Transverse colon (tissue), 4 donors: ENCODE results near the gene COL1A1. TPM values are rescaled to one million over a fixed set of nuclear protein-coding genes. Genes with fewer than 3 reads are reported as not detected.

Experiments used
- DNase-seq: peaks from one replicate; pipeline ENCODE4 v3.0.0-alpha.2; 2019
- H3K27ac ChIP-seq, 4 donors: fragments of 200-600 bp; sonication (generic); 2 replicates each; pipeline ENCODE4 v1.5.1; 2016 to 2018; ENCODE audit warnings: inconsistent platforms in 4 of 4
- H3K27me3 ChIP-seq: fragments of 200-600 bp; sonication (generic); 2 replicates; pipeline ENCODE4 v1.5.1; 2017; ENCODE audit warnings: inconsistent platforms
- H3K36me3 ChIP-seq, 4 donors: fragments of 200-600 bp; sonication (generic); 2 replicates each; pipeline ENCODE4 v1.5.1; 2017 to 2019; ENCODE audit warnings: inconsistent platforms in 4 of 4
- H3K4me1 ChIP-seq, 4 donors: fragments of 200-600 bp; sonication (generic); 2 replicates each; pipeline ENCODE4 v1.5.1; 2017 to 2020; ENCODE audit warnings: inconsistent platforms in 4 of 4
- H3K4me3 ChIP-seq, 4 donors: fragments of 200-600 bp; sonication (generic); 1 replicate in 1 of 4; 2 replicates in 3 of 4; pipeline versions ENCODE4 v1.5.1 to v1.6.1; 2017 to 2019; ENCODE audit warnings: inconsistent platforms in 4 of 4
- H3K9me3 ChIP-seq, 2 donors: fragments of 200-600 bp; sonication (generic); 2 replicates each; pipeline ENCODE4 v1.5.1; 2017 to 2019; ENCODE audit warnings: inconsistent platforms in 2 of 2
- CTCF ChIP-seq, 5 experiments: fragments of 200-600 bp in 3 of 5; fragments of 450-650 bp in 2 of 5; sonication (generic) in 3 of 5; IDR thresholded peaks; 1 replicate in 2 of 5; 2 replicates in 3 of 5; pipeline ENCODE4 v1.5.1; 2016 to 2017; ENCODE audit warnings: antibody characterized with exemption in 5 of 5, inconsistent platforms in 3 of 5, mild to moderate bottlenecking in 2 of 5, moderate library complexity in 1 of 5
- EP300 ChIP-seq: sonication (generic); formaldehyde crosslinking; IDR thresholded peaks from one replicate; pipeline ENCODE4 v1.6.1; 2017; ENCODE audit warnings: antibody characterized with exemption, low read depth
- POLR2A ChIP-seq: fragments of 450-650 bp; IDR thresholded peaks from one replicate; pipeline ENCODE4 v1.6.1; 2016; ENCODE audit warnings: antibody characterized with exemption, mild to moderate bottlenecking, moderate library complexity
- POLR2AphosphoS5 ChIP-seq, 3 donors: sonication (generic); formaldehyde crosslinking; IDR thresholded peaks; one replicate each; pipeline ENCODE4 v1.6.1; 2016; ENCODE audit warnings: antibody characterized with exemption in 3 of 3
- WGBS, 2 donors: methylation state at CpG; one replicate each; pipeline ENCODE4 v1.1.5; 2018; ENCODE audit warnings: low coverage in 1 of 2; 5-methylcytosine and 5-hydroxymethylcytosine counted together
- in situ Hi-C, 4 donors: fragments of 200-750 bp; cut with MboI; loops; one replicate each; pipeline versions ENCODE4 v1.15.0 to v1.15.1; 2017; ENCODE audit warnings: low sequenced_read_pairs in 3 of 4, low pct_ligation_motif_present in 1 of 4, low pct_unique_long_range_greater_than_20kb in 1 of 4
- intact Hi-C: fragments of 100-400 bp; cut with DNase I; formaldehyde crosslinking; loops from one replicate; pipeline ENCODE4 v1.15.1; 2023; ENCODE audit warnings: low total_unique reads
- total RNA-seq, 4 donors: library from RNA; depleted of rRNA; stranded (reverse); fragments of >200 nt; gene quantifications; one replicate each; pipeline ENCODE4 v1.1.0, GENCODE V29; 2016

The COL1A1 gene
- total RNA-seq, 4 donors from 2014 or later, result 13.0 to 210 (median 79.8) TPM

DNA sequence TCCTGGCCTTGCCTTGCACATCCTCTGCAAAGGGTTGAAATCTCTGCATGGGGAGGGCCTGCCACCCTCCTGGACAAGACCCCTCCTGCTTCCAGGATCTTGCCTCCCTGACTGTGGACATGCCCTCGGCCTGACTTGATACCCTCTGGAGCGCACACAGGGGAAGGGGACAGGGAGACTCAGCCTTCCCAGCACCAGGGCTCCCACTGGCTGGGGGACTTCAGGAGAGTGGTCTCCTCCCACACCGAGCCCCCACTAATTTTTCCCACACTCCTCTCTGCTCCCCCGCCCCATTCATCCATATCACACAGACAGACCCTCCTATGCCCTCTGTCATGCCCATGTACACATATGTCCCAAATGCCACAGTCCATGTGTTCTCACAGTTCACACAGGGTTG is 21.3 kb downstream of the COL1A1 start:
- H3K4me3 ChIP-seq, result no peak overlapping the region
- WGBS, 2 donors, result 88 to 94% methylated on average over 3 to 4 of the region's 4 CpGs
- peaks cover 24 to 48% (median 32%) of the 10 kb centered on the region in 4 donors for H3K4me1 ChIP-seq
- intact Hi-C loops, result no loop called here
- no peak overlapping the region for H3K27ac ChIP-seq
- no peaks in the 10 kb centered on the region for H3K27me3 ChIP-seq
- H3K36me3 ChIP-seq, result no peaks in the 10 kb centered on the region
- TF ChIP-seq POLR2A (no peak), POLR2AphosphoS5 (IDR thresholded peaks at IDR 0.05) (no peak), EP300 (no peak), CTCF (IDR thresholded peaks at IDR 0.05) (no peak)
- in situ Hi-C loops, result no loop called here
- no peak for DNase-seq
- H3K9me3 ChIP-seq, result no peaks in the 10 kb centered on the region

GRCh38 chr17:50177983-50178834 is 23.2 kb downstream of the COL1A1 start:
- H3K27me3 ChIP-seq, result no peaks in the 10 kb centered on the region
- no peaks in the 10 kb centered on the region for H3K36me3 ChIP-seq
- H3K27ac ChIP-seq, result peak overlapping the region; percentile 67 to 87 (median 80)
- in situ Hi-C loops (no loop called here), intact Hi-C loops (no loop called here)
- no peak for TF ChIP-seq POLR2A
- TF ChIP-seq POLR2AphosphoS5 (IDR thresholded peaks at IDR 0.05), result peak in 2 of 3 donors; percentile 10 to 31
- TF ChIP-seq CTCF (IDR thresholded peaks at IDR 0.05), result peak; percentile 38 to 65 (median 46)
- peaks cover 24 to 33% (median 28%) of the 10 kb centered on the region in 4 donors for H3K4me1 ChIP-seq
- peak; percentile 79 for DNase-seq
- peak overlapping the region in 1 of 4 donors; percentile 5 for H3K4me3 ChIP-seq
- WGBS, 2 donors, result 11% methylated on average over 19 of the region's 22 CpGs; no CpG with 5 or more reads in 1 of the 2 donors
- no peaks in the 10 kb centered on the region for H3K9me3 ChIP-seq

DNA sequence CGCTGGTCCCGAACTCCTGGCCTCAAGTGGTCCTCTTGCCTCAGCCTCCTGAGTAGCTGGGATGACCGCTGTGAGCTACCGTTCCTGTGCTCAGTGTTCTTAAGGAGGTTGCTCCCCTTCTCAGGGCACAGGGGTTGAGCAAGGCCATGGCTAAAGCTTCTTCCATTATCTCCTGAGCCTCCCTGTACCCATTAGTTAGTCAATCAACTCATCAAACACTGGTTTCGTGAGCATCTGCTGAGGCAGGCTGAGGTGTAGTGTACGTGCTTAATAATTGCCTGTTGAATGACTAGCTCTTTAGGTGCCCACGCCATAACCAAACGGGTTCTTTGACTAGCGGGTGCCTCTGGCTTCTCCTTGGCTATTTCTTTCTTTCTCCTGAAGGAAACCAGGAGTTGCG is 24.0 kb downstream of the COL1A1 start:
- intact Hi-C loops (no loop called here), in situ Hi-C loops (no loop called here)
- peaks cover 24 to 33% (median 28%) of the 10 kb centered on the region in 4 donors for H3K4me1 ChIP-seq
- peak overlapping the region; percentile 67 to 87 (median 80) for H3K27ac ChIP-seq
- no peak for TF ChIP-seq POLR2AphosphoS5 (IDR thresholded peaks at IDR 0.05)
- TF ChIP-seq EP300, result no peak
- no peak for DNase-seq
- no peaks in the 10 kb centered on the region for H3K36me3 ChIP-seq
- H3K9me3 ChIP-seq, result no peaks in the 10 kb centered on the region
- no peak overlapping the region for H3K4me3 ChIP-seq
- WGBS, 2 donors, result 87% methylated on average over 10 of the region's 10 CpGs; no CpG with 5 or more reads in 1 of the 2 donors
- no peaks in the 10 kb centered on the region for H3K27me3 ChIP-seq

GRCh38 chr17:50176559-50177357 is 24.7 kb downstream of the COL1A1 start:
- TF ChIP-seq POLR2AphosphoS5 (IDR thresholded peaks at IDR 0.05) (no peak), CTCF (IDR thresholded peaks at IDR 0.05) (no peak), POLR2A (no peak), EP300 (no peak)
- H3K4me3 ChIP-seq, result no peak overlapping the region
- WGBS, 2 donors, result 89% methylated on average over 20 of the region's 20 CpGs; no CpG with 5 or more reads in 1 of the 2 donors
- in situ Hi-C loops (no loop called here), intact Hi-C loops (no loop called here)
- H3K27ac ChIP-seq, result peak overlapping the region; percentile 67 to 87 (median 80)
- no peak for DNase-seq
- no peaks in the 10 kb centered on the region for H3K36me3 ChIP-seq
- H3K4me1 ChIP-seq, result peaks cover 24 to 33% (median 28%) of the 10 kb centered on the region in 4 donors
- H3K9me3 ChIP-seq, result no peaks in the 10 kb centered on the region
- no peaks in the 10 kb centered on the region for H3K27me3 ChIP-seq
